HCT116 (cell line): ENCODE measurements around the gene NINJ1.

ENCODE experiments used
- ATF3 ChIP-seq: IDR thresholded peaks from 2 replicates; pipeline ENCODE4 v1.6.1; 2012
- CTCF ChIP-seq, 3 experiments: fragments of 200-600 bp in 1 of 3; sonication (generic) in 1 of 3; IDR thresholded peaks in 2 of 3; conservative IDR thresholded peaks in 1 of 3; 2 replicates each; pipeline ENCODE4 v1.5.1; 2012 to 2017; ENCODE audit warnings: low read depth in 2 of 3, low read length in 2 of 3, antibody characterized with exemption in 1 of 3, borderline replicate concordance in 1 of 3, control low read depth in 1 of 3, mild to moderate bottlenecking in 1 of 3, mixed read lengths in 1 of 3, mixed run types in 1 of 3, moderate library complexity in 1 of 3; ENCODE audit not compliant: insufficient read depth in 1 of 3
- EGR1 ChIP-seq: IDR thresholded peaks from 2 replicates; pipeline ENCODE4 v1.6.1; 2012; ENCODE audit warnings: low read depth
- ELF1 ChIP-seq: IDR thresholded peaks from 2 replicates; pipeline ENCODE4 v1.6.1; 2012; ENCODE audit warnings: low read depth, borderline replicate concordance
- EZH2 ChIP-seq: fragments of 200-600 bp; sonication (generic); IDR thresholded peaks from 2 replicates; pipeline ENCODE4 v1.6.1; 2017; ENCODE audit warnings: antibody characterized with exemption, mixed run types
- JUND ChIP-seq: IDR thresholded peaks from 2 replicates; pipeline ENCODE4 v1.6.1; 2012
- POLR2A ChIP-seq: IDR thresholded peaks from 2 replicates; pipeline ENCODE4 v1.7.0; 2011; ENCODE audit warnings: borderline replicate concordance; ENCODE audit not compliant: insufficient read depth, insufficient read length; ENCODE audit errors: extremely low read depth
- POLR2AphosphoS5 ChIP-seq: IDR thresholded peaks from 2 replicates; pipeline ENCODE4 v1.6.1; 2011; ENCODE audit warnings: mild to moderate bottlenecking, low read depth, low read length, moderate library complexity
- RAD21 ChIP-seq: IDR thresholded peaks from 2 replicates; pipeline ENCODE4 v1.6.1; 2012; ENCODE audit warnings: low read depth, mild to moderate bottlenecking
- REST ChIP-seq: IDR thresholded peaks from 2 replicates; pipeline ENCODE4 v1.6.1; 2012; ENCODE audit warnings: low read depth
- TCF7L2 ChIP-seq: IDR thresholded peaks from 2 replicates; pipeline ENCODE4 v1.7.0; 2011; ENCODE audit warnings: borderline replicate concordance, inconsistent platforms; ENCODE audit not compliant: insufficient read depth, insufficient read length; ENCODE audit errors: extremely low read depth
- ZFX ChIP-seq: fragments of 450-650 bp; IDR thresholded peaks from 2 replicates; pipeline ENCODE4 v1.6.1; 2017

GRCh38 chr9:93110311-93110855 is 23.7 kb downstream of the NINJ1 start:
- TF ChIP-seq ZFX (no peak), CTCF (IDR thresholded peaks at IDR 0.05 in 2 of 3, conservative IDR thresholded peaks at IDR 0.05 in 1 of 3; ENCODE audit: borderline replicate concordance in 1 of 3, insufficient read depth in 1 of 3, low read depth in 2 of 3, low read length in 2 of 3) (no peak), EGR1 (no peak), POLR2A (no peak), REST (no peak), RAD21 (no peak), TCF7L2 (no peak), POLR2AphosphoS5 (no peak), ELF1 (no peak), EZH2 (no peak), JUND (no peak), ATF3 (no peak)
